HepG2 (cell line): ENCODE data around the gene MTMR3. TPM values are rescaled to one million over a fixed set of nuclear protein-coding genes. Genes with fewer than 3 reads are reported as not detected.

Source experiments
- ATAC-seq: fragments of 200-7000 bp; cut with Tn5 transposase; 3 replicates; pipeline ENCODE4 v1.9.1; 2020; ENCODE audit warnings: mild to moderate bottlenecking, moderate library complexity
- BruUV-seq: library from RNA; stranded (reverse); fragments of 400-500 nt; replicated peaks from 2 replicates; lab custom pipeline; 2021; lab: Mats Ljungman, UMichigan
- CTCF ChIA-PET: fragments of 300-600 bp; formaldehyde crosslinking; extraction: SDS; loops from one replicate; lab custom pipeline; 2021; ENCODE audit warnings: low total read pairs, inconsistent platforms, low intra/inter-chr PET ratio; lab: Yijun Ruan, JAX
- POLR2A ChIA-PET: fragments of 350-600 bp; sonication (Branson Sonifier 250); formaldehyde crosslinking; loops from one replicate; lab custom pipeline; 2020; ENCODE audit warnings: antibody characterized with exemption, inconsistent platforms; lab: Yijun Ruan, JAX
- DNase-seq: peaks from one replicate; pipeline ENCODE4 v3.0.0-alpha.2; 2015; ENCODE audit warnings: low spot score
- FAIRE-seq: peaks from 3 replicates; lab custom pipeline; 2011; peaks lifted over from hg19 to GRCh38; lab: Jason Lieb, UNC
- H2AFZ ChIP-seq: one replicate; pipeline ENCODE4 v1.6.1; 2011; ENCODE audit warnings: low read length, inconsistent platforms
- H3K27ac ChIP-seq: fragments of 300-600 bp; 3 replicates; pipeline ENCODE4 v1.8.0; 2011; ENCODE audit warnings: mixed run types, mild to moderate bottlenecking, mixed read lengths, low read length, inconsistent platforms; ENCODE audit not compliant: insufficient read depth; ENCODE audit errors: extremely low read length
- H3K27me3 ChIP-seq, 2 experiments: fragments of 200-600 bp in 1 of 2; 2 replicates in 1 of 2; 3 replicates in 1 of 2; pipeline versions ENCODE4 v1.6.0 to v1.8.0; 2011; ENCODE audit warnings: low read length in 2 of 2, mild to moderate bottlenecking in 2 of 2, moderate library complexity in 2 of 2, inconsistent platforms in 1 of 2; ENCODE audit not compliant: insufficient read depth in 2 of 2, control insufficient read depth in 1 of 2
- H3K36me3 ChIP-seq, 2 experiments: fragments of 200-600 bp in 1 of 2; replicated peaks in 1 of 2; 2 replicates in 1 of 2; 3 replicates in 1 of 2; pipeline versions ENCODE4 v1.5.1 to v1.8.0; 2011; ENCODE audit warnings: low read length in 2 of 2, inconsistent platforms in 1 of 2; ENCODE audit not compliant: insufficient read depth in 2 of 2, control insufficient read depth in 1 of 2
- H3K4me1 ChIP-seq: 2 replicates; pipeline ENCODE4 v1.5.1; 2012; ENCODE audit warnings: low read length, inconsistent platforms; ENCODE audit not compliant: insufficient read depth
- H3K4me2 ChIP-seq: 2 replicates; pipeline ENCODE4 v1.6.0; 2011; ENCODE audit warnings: low read depth, low read length, inconsistent platforms
- H3K4me3 ChIP-seq, 3 experiments: fragments of 200-600 bp in 1 of 3; sonication (generic), shearing (Covaris generic) in 1 of 3; replicated peaks in 1 of 3; 2 replicates each; pipeline ENCODE4 v1.5.1; 2011 to 2016; ENCODE audit warnings: low read length in 3 of 3, inconsistent platforms in 2 of 3, low read depth in 2 of 3, mild to moderate bottlenecking in 2 of 3, control low read depth in 1 of 3, mixed read lengths in 1 of 3; ENCODE audit not compliant: insufficient read depth in 1 of 3
- H3K79me2 ChIP-seq: one replicate; pipeline ENCODE4 v1.6.1; 2011; ENCODE audit warnings: low read length, inconsistent platforms; ENCODE audit not compliant: insufficient read depth
- H3K9ac ChIP-seq: 2 replicates; pipeline ENCODE4 v1.6.0; 2011; ENCODE audit warnings: mild to moderate bottlenecking, low read depth, low read length, inconsistent platforms; ENCODE audit not compliant: insufficient read depth
- H3K9me3 ChIP-seq: 2 replicates; pipeline ENCODE4 v1.5.1; 2012; ENCODE audit warnings: mild to moderate bottlenecking, low read length
- H4K20me1 ChIP-seq: 2 replicates; pipeline ENCODE4 v1.6.0; 2011; ENCODE audit warnings: inconsistent platforms, mild to moderate bottlenecking, low read length, moderate library complexity; ENCODE audit not compliant: insufficient read depth
- FOSL1 ChIP-seq: sonication (generic); formaldehyde crosslinking; IDR thresholded peaks from 2 replicates; pipeline ENCODE4 v1.9.0; 2021; ENCODE audit warnings: missing genetic modification reagents, borderline replicate concordance
- FOSL2 ChIP-seq: sonication (generic); formaldehyde crosslinking; IDR thresholded peaks from 2 replicates; pipeline ENCODE4 v1.4.0; 2020; ENCODE audit warnings: missing genetic modification reagents
- FOXO4 ChIP-seq: sonication (generic); formaldehyde crosslinking; conservative IDR thresholded peaks from 2 replicates; pipeline ENCODE4 v1.8.1; 2023; ENCODE audit warnings: missing genetic modification reagents
- IKZF1 ChIP-seq: fragments of 450-650 bp; IDR thresholded peaks from 2 replicates; pipeline ENCODE4 v1.7.1; 2016
- JUNB ChIP-seq: sonication (generic); formaldehyde crosslinking; IDR thresholded peaks from 2 replicates; pipeline ENCODE4 v1.8.0; 2022; ENCODE audit warnings: missing genetic modification reagents, mild to moderate bottlenecking, borderline replicate concordance
- MEIS1 ChIP-seq: sonication (generic); formaldehyde crosslinking; IDR thresholded peaks from 2 replicates; pipeline ENCODE4 v1.9.0; 2021; ENCODE audit warnings: mild to moderate bottlenecking, missing genetic modification reagents, moderate library complexity, borderline replicate concordance
- MEIS2 ChIP-seq: sonication (generic); formaldehyde crosslinking; IDR thresholded peaks from 2 replicates; pipeline ENCODE4 v1.9.0; 2021; ENCODE audit warnings: mild to moderate bottlenecking, missing genetic modification reagents
- PCBP2 ChIP-seq: fragments of 200-400 bp; formaldehyde crosslinking; optimal IDR thresholded peaks from 2 replicates; pipeline ENCODE3; 2018; ENCODE audit warnings: low read length, low read depth; ENCODE audit not compliant: poor library complexity, severe bottlenecking
- RERE ChIP-seq: IDR thresholded peaks from 2 replicates; pipeline ENCODE4 v1.6.1; 2016; ENCODE audit warnings: low read depth, missing genetic modification reagents, missing compliant biosample characterization
- TCF12 ChIP-seq, 2 experiments: fragments of 450-650 bp in 1 of 2; sonication (generic) in 1 of 2; formaldehyde crosslinking in 1 of 2; IDR thresholded peaks; 2 replicates each; pipeline versions ENCODE4 v1.6.1 to v1.8.0; 2017 to 2022; ENCODE audit warnings: antibody characterized with exemption in 1 of 2, mild to moderate bottlenecking in 1 of 2, missing genetic modification reagents in 1 of 2, moderate library complexity in 1 of 2
- TEAD3 ChIP-seq: optimal IDR thresholded peaks from 2 replicates; pipeline ENCODE3; 2016; ENCODE audit warnings: borderline replicate concordance
- ZNF510 ChIP-seq: sonication (generic); formaldehyde crosslinking; IDR thresholded peaks from 2 replicates; pipeline ENCODE4 v1.4.0; 2020; ENCODE audit warnings: low read depth, mild to moderate bottlenecking, missing genetic modification reagents
- WGBS: methylation state at CpG from one replicate; pipeline ENCODE4 v1.1.6; 2017; ENCODE audit warnings: low lambda C conversion rate; 5-methylcytosine and 5-hydroxymethylcytosine counted together
- in situ Hi-C: cut with HindIII; loops from 2 replicates; pipeline ENCODE4 v1.10.0; 2017; ENCODE audit warnings: low pct_unique_long_range_greater_than_20kb; ENCODE audit not compliant: extremely low pct_ligation_motif_present
- intact Hi-C: fragments of 100-400 bp; cut with micrococcal nuclease; formaldehyde crosslinking; loops from one replicate; pipeline ENCODE4 v1.10.0; 2022; ENCODE audit not compliant: unreplicated experiment
- polyA plus RNA-seq, 8 experiments: library from polyadenylated mRNA; depleted of rRNA in 3 of 8; stranded (reverse) in 7 of 8; unstranded in 1 of 8; fragments of >200 nt; fragmentation: Illumina TruSeq in 4 of 8; extraction: Trizol in 4 of 8; gene quantifications; 2 replicates each; pipeline versions ENCODE4 v1.2.1 to v1.2.3, GENCODE V29; 2011 to 2016; ENCODE audit warnings: low read depth in 4 of 8, missing spikeins in 1 of 8, mixed read lengths in 1 of 8; ENCODE audit not compliant: insufficient read depth in 1 of 8
- total RNA-seq, 5 experiments: library from RNA; depleted of rRNA; stranded (reverse); fragments of >200 nt; fragmentation: Illumina TruSeq; extraction: Trizol; gene quantifications; 2 replicates each; pipeline ENCODE4 v1.2.3, GENCODE V29; 2016; ENCODE audit warnings: low read depth in 1 of 5
- TF ChIP-seq, protein P1 (sequence below): IDR thresholded peaks from 2 replicates; pipeline ENCODE4 v1.6.1; 2016
- TF ChIP-seq, protein P2 (sequence below): sonication (generic); formaldehyde crosslinking; IDR thresholded peaks from 2 replicates; pipeline ENCODE4 v1.4.0; 2020; ENCODE audit warnings: missing genetic modification reagents

The MTMR3 gene
- total and polyA plus RNA-seq, 2 of the 13 experiments (the other 11 are each of a cell fraction or from before 2014, with no cell fraction given) = 12.6 to 24.8 TPM

DNA sequence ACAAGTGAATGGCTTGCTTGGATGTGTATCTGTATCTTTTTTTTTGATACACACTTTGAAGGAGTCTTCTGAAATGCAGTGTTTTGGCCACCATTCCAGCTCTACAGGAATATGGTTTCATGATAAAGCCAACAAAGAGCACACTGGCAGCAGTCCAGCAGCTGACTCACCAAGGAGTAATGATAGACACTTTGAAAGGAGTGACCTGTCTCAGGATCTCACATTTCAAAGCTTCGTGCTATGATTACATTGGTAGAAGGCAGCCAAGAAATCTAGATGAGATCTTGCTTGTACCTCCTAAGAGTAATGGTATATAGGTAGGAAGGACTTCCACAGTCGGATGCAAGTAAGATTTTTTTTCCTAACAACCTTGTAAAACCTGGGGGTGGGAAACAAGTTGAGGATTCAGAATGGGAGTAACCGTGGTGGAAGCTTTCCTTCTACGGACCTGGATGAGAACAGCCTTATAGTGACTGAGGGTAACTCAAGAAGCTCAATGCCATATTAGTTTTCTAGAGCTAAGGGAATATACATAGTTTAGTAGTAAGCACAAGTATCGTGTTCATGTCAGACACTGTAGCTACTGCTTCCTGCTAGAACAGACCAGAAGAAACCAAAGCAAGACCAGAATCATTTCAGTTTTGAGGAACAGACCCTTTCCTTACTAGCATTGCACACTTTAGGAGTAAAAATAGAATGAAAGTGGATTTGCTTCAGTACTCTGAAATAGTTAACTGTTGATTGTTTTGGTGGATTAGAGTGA lies 25.0 kb downstream of the MTMR3 start:
- ATAC-seq = peak; percentile 63
- DNase-seq = peak; percentile 75
- intact Hi-C loops = no loop called here
- peaks cover 20% of the 10 kb centered on the region; the same call in 1 of the 2 replicates for H4K20me1 ChIP-seq
- 69% methylated on average over 5 of the region's 5 CpGs for WGBS
- no peak overlapping the region for H2AFZ ChIP-seq
- H3K4me2 ChIP-seq = 0 out of 2 replicates have a peak overlapping the region, but pooled peaks have one; percentile 10
- CTCF ChIA-PET = no interaction called here
- H3K27me3 ChIP-seq = no peaks in the 10 kb centered on the region
- no TSS peak for BruUV-seq
- no peak overlapping the region for H3K27ac ChIP-seq
- no peak overlapping the region for H3K9ac ChIP-seq
- no peak overlapping the region for H3K4me3 ChIP-seq
- H3K9me3 ChIP-seq = no peaks in the 10 kb centered on the region
- H3K36me3 ChIP-seq = no peaks in the 10 kb centered on the region
- H3K79me2 ChIP-seq = peaks cover 48% of the 10 kb centered on the region
- FAIRE-seq = peak; percentile 79
- peaks cover 57% of the 10 kb centered on the region for H3K4me1 ChIP-seq
- POLR2A ChIA-PET = interaction anchor here (1.2 to 1.9 kb wide), 2 partner anchors 25 to 70 kb away, joined by 3 to 8 read pairs; partner anchors contain the start of genes ASCC2 and MTMR3
- in situ Hi-C loops = no loop called here
- peak; percentile 94 for TF ChIP-seq FOSL2 (CRISPR knock-in tag)
- peak; percentile 47 for TF ChIP-seq TEAD3 (CRISPR knock-in tag)
- TF ChIP-seq, protein P1, sequence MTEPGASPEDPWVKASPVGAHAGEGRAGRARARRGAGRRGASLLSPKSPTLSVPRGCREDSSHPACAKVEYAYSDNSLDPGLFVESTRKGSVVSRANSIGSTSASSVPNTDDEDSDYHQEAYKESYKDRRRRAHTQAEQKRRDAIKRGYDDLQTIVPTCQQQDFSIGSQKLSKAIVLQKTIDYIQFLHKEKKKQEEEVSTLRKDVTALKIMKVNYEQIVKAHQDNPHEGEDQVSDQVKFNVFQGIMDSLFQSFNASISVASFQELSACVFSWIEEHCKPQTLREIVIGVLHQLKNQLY (CRISPR knock-in tag) = no peak
- no peak for TF ChIP-seq PCBP2
- TF ChIP-seq FOSL1 = peak; percentile 79
- TF ChIP-seq RERE (CRISPR knock-in tag) = no peak
- no peak for TF ChIP-seq IKZF1
- no peak for TF ChIP-seq MEIS1 (CRISPR knock-in tag)
- no peak for TF ChIP-seq MEIS2 (CRISPR knock-in tag)
- TF ChIP-seq JUNB (CRISPR knock-in tag) = peak; percentile 25; the same call in 1 of the 2 replicates
- no peak for TF ChIP-seq TCF12 (IDR thresholded peaks at IDR 0.05)
- no peak for TF ChIP-seq TCF12 (CRISPR knock-in tag; IDR thresholded peaks at IDR 0.05)
- TF ChIP-seq, protein P2, sequence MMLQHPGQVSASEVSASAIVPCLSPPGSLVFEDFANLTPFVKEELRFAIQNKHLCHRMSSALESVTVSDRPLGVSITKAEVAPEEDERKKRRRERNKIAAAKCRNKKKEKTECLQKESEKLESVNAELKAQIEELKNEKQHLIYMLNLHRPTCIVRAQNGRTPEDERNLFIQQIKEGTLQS (CRISPR knock-in tag) = peak; percentile 59; the same call in 1 of the 2 replicates
- no peak for TF ChIP-seq FOXO4 (CRISPR knock-in tag)
- no peak for TF ChIP-seq ZNF510 (CRISPR knock-in tag)
